CD4-positive, alpha-beta memory T cell (primary cell): ENCODE data around the gene ARFGAP2. TPM values are rescaled to one million over a fixed set of nuclear protein-coding genes. Genes with fewer than 3 reads are reported as not detected.
"Not testable (repeated sequence)": the region's sequence is repeated elsewhere in the genome, so short reads cannot be mapped to it uniquely, and the experiment has no call there.

ENCODE experiments used
- CTCF ChIA-PET: fragments of 350-600 bp; sonication (Branson Sonifier 250); formaldehyde crosslinking; loops from one replicate; lab custom pipeline; 2021; ENCODE audit warnings: inconsistent platforms; ENCODE audit not compliant: partially characterized antibody; lab: Charles Lee
- POLR2A ChIA-PET: fragments of 350-600 bp; sonication (Branson Sonifier 250); formaldehyde crosslinking; loops from one replicate; lab custom pipeline; 2021; ENCODE audit not compliant: partially characterized antibody; lab: Charles Lee
- DNase-seq, 5 donors: peaks; one replicate each; pipeline versions ENCODE4 v3.0.0 to v3.0.0-alpha.2; 2020 to 2022; ENCODE audit warnings: mixed read lengths in 1 of 5
- H3K27ac ChIP-seq: one replicate; pipeline ENCODE4 v1.7.0; 2013; ENCODE audit warnings: low read depth, low read length
- H3K27me3 ChIP-seq: 2 replicates; pipeline ENCODE4 v1.7.0; 2013; ENCODE audit warnings: mild to moderate bottlenecking, low read length, moderate library complexity; ENCODE audit not compliant: insufficient read depth
- H3K36me3 ChIP-seq: 2 replicates; pipeline ENCODE4 v1.7.0; 2013; ENCODE audit warnings: mild to moderate bottlenecking, low read length, moderate library complexity; ENCODE audit not compliant: insufficient read depth
- H3K4me1 ChIP-seq: 2 replicates; pipeline ENCODE4 v1.7.0; 2013; ENCODE audit warnings: mild to moderate bottlenecking, low read length, moderate library complexity; ENCODE audit not compliant: insufficient read depth
- H3K4me3 ChIP-seq, 2 donors: one replicate each; pipeline ENCODE4 v1.7.0; 2013; ENCODE audit warnings: low read length in 2 of 2, mild to moderate bottlenecking in 1 of 2
- H3K9me3 ChIP-seq, 2 donors: one replicate each; pipeline ENCODE4 v1.7.0; 2013; ENCODE audit warnings: low read length in 2 of 2, control low read depth in 1 of 2; ENCODE audit not compliant: control insufficient read depth in 1 of 2
- H3K27ac Mint-ChIP-seq, 7 donors: one replicate each; pipeline ENCODE4 v1.8.0; 2020 to 2021; ENCODE audit warnings: mixed read lengths in 7 of 7, mild to moderate bottlenecking in 6 of 7, inconsistent platforms in 3 of 7, moderate library complexity in 3 of 7
- H3K27me3 Mint-ChIP-seq, 2 donors: one replicate each; pipeline ENCODE4 v1.8.0; 2020 to 2021; ENCODE audit warnings: mixed read lengths in 2 of 2
- H3K36me3 Mint-ChIP-seq, 2 donors: one replicate each; pipeline ENCODE4 v1.8.0; 2020 to 2021; ENCODE audit warnings: mixed read lengths in 2 of 2, inconsistent platforms in 1 of 2, mild to moderate bottlenecking in 1 of 2
- H3K4me1 Mint-ChIP-seq, 4 donors: one replicate each; pipeline ENCODE4 v1.8.0; 2020 to 2021; ENCODE audit warnings: mixed read lengths in 4 of 4, mild to moderate bottlenecking in 1 of 4
- H3K4me3 Mint-ChIP-seq, 8 donors: one replicate each; pipeline ENCODE4 v1.8.0; 2020 to 2021; ENCODE audit warnings: mixed read lengths in 8 of 8, mild to moderate bottlenecking in 7 of 8, moderate library complexity in 6 of 8, inconsistent platforms in 3 of 8
- H3K9me3 Mint-ChIP-seq, 8 donors: one replicate each; pipeline ENCODE4 v1.8.0; 2020 to 2021; ENCODE audit warnings: mixed read lengths in 8 of 8, mild to moderate bottlenecking in 5 of 8, inconsistent platforms in 3 of 8, moderate library complexity in 1 of 8
- intact Hi-C: fragments of 100-400 bp; cut with micrococcal nuclease; formaldehyde crosslinking; loops from one replicate; pipeline ENCODE4 v1.15.1; 2023
- polyA plus RNA-seq, 2 donors: library from polyadenylated mRNA; unstranded; fragments of 300-500 nt; fragmentation: Illumina TruSeq; gene quantifications; one replicate each; pipeline ENCODE4 v1.2.3, GENCODE V29; 2021
- total RNA-seq, 2 experiments: library from RNA; stranded (reverse); gene quantifications; one replicate each; pipeline ENCODE4 v1.2.3, GENCODE V29; 2021

The ARFGAP2 gene
- total and polyA plus RNA-seq, 4 experiments from 2014 or later = 88.6 to 142 (median 137) TPM

DNA sequence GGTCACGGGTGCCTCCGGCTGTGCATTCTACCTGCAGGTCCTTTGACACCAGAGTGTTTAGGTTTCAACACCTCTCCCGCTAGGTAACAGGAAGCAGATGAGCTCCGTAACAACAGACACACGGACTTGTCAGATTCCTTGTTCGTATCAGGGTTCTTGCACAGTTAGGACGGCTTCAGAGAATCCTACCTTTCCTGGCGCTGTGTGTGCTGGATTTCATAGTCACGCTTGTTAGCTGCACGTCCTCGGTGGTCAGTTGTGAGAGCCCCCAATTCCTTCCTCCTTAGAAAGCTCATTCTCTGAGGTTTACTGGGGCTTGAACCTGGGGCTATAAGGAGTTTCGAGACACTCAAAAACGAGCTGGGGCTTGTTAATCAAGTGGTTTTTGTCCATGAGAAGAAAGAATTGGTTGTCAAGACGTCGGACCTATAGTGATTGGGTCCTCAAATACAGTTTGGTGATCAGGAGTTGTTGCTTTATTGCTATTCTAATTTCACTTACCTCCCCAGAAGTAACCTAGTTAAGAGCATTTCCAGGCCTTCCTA is 38.8 kb upstream of the ARFGAP2 start:
- peak overlapping the region; percentile 54 to 95 for H3K4me3 ChIP-seq
- H3K36me3 ChIP-seq = peaks cover 9% of the 10 kb centered on the region
- no peaks in the 10 kb centered on the region for H3K27me3 ChIP-seq
- CTCF ChIA-PET = interaction anchor here (0.9 to 4.4 kb wide), 18 partner anchors 9 to 239 kb away, joined by 3 to 42 read pairs (median 6); partner anchors contain the start of genes ACP2 and PACSIN3
- H3K27me3 Mint-ChIP-seq = no peaks in the 10 kb centered on the region
- H3K4me1 Mint-ChIP-seq = peaks cover 24 to 42% (median 33%) of the 10 kb centered on the region in 4 donors
- no peaks in the 10 kb centered on the region for H3K9me3 Mint-ChIP-seq
- no peak for DNase-seq
- POLR2A ChIA-PET = interaction anchor here (0.5 to 5.3 kb wide), 35 partner anchors 10 to 1298 kb away, joined by 3 to 92 read pairs (median 5); partner anchors contain the start of genes ACP2, AMBRA1, ARFGAP2 and ARHGAP1
- H3K4me1 ChIP-seq = peaks cover 37% of the 10 kb centered on the region
- peak overlapping the region; percentile 99 to 100 (median 99) for H3K4me3 Mint-ChIP-seq
- intact Hi-C loops = loop anchor here (1.0 to 5.0 kb wide), 5 partner anchors 29 to 552 kb away; partner anchors contain the start of genes ACP2, FNBP4, PACSIN3 and SLC39A13
- peaks cover 12 to 40% of the 10 kb centered on the region in 2 donors for H3K36me3 Mint-ChIP-seq
- H3K27ac ChIP-seq = peak overlapping the region; percentile 81
- H3K9me3 ChIP-seq = no peaks in the 10 kb centered on the region
- H3K27ac Mint-ChIP-seq = peak overlapping the region; percentile 90 to 100 (median 98)

DNA sequence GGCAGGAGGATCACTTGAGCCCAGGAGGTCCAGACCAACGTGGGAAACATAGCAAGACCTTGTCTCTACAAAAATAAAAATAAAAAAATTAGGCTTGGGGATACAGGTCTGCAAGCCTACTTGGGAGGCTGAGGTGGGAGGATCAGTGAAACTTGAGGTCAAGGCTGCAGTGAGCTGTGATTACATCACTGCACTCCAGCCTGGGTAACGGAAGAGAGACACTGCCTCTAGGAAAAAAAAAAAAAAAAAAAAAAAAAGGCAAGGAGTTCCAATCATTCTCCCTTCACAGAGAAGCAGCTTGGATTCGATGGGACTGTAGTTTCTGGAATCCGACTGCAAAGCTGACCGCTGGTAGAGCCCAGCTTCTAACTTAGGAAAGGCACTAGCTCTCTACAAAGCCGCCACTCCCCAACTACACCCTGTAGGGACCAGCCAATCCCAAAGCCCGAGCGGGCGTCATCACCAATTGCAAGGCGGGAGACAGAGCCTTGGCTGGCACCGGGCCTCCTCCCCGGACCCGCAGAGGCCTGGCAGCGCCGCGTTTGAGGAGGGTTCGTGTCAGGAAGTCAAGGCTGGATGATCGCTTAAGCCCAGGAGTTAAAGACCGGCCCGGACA is 37.4 kb upstream of the ARFGAP2 start:
- Mint-ChIP-seq H3K4me3 (peak overlapping the region; percentile 99 to 100 (median 99)), H3K27ac (peak overlapping the region; percentile 98 to 100 (median 99)), H3K9me3 (no peaks in the 10 kb centered on the region), H3K36me3 (peaks cover 8 to 31% of the 10 kb centered on the region in 2 donors), H3K4me1 (peaks cover 23 to 39% (median 28%) of the 10 kb centered on the region in 4 donors), H3K27me3 (no peaks in the 10 kb centered on the region)
- peak overlapping the region; percentile 81 for H3K27ac ChIP-seq
- peaks cover 37% of the 10 kb centered on the region for H3K4me1 ChIP-seq
- H3K36me3 ChIP-seq = peaks cover 6% of the 10 kb centered on the region
- H3K9me3 ChIP-seq = no peaks in the 10 kb centered on the region
- H3K27me3 ChIP-seq = no peaks in the 10 kb centered on the region
- peak; percentile 79 to 88 (median 80) for DNase-seq
- intact Hi-C loops = loop anchor here (1.0 to 2.0 kb wide), 2 partner anchors 27 to 37 kb away; partner anchors contain the start of gene PACSIN3
- ChIA-PET POLR2A (interaction anchor here (0.6 to 5.3 kb wide), 29 partner anchors 9 to 1354 kb away, joined by 3 to 92 read pairs (median 5); partner anchors contain the start of genes ACP2, AMBRA1, ARFGAP2 and FNBP4), CTCF (interaction anchor here (1.5 to 4.4 kb wide), 10 partner anchors 10 to 57 kb away, joined by 3 to 42 read pairs (median 8); partner anchors contain the start of genes ACP2 and PACSIN3)
- H3K4me3 ChIP-seq = peak overlapping the region; percentile 57 to 95

DNA sequence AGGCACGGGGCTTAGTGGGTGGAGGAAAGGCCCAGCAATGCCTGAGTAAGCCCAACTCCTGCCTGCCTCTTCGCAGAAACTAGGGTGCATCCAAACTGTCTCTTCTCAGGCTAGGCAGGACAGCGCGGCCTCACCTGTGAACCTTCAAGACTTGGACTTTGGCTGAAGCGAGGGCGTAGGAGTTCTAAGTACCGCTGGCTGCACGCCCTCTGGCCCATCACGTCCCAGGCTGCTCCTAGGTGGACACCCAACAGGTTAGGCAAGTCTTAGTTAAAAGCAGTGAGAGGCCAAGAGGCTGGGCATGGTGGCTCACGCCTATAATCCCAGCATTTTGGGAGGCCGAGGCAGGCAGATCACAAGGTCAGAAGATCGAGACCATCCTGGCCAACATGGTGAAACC is 36.3 kb upstream of the ARFGAP2 start:
- Mint-ChIP-seq H3K9me3 (no peaks in the 10 kb centered on the region), H3K36me3 (peaks cover 2 to 24% of the 10 kb centered on the region in 2 donors), H3K4me3 (peak overlapping the region in 3 of 8 donors; percentile 21 to 35 (median 31)), H3K27me3 (no peaks in the 10 kb centered on the region), H3K27ac (peak overlapping the region in 1 of 7 donors; percentile 13), H3K4me1 (peaks cover 16 to 31% (median 21%) of the 10 kb centered on the region in 4 donors)
- intact Hi-C loops = no loop called here
- ChIA-PET CTCF (interaction anchor here (4.0 kb wide), 1 partner anchor 34 kb away, joined by 42 read pairs; no protein-coding TSS in a partner anchor), POLR2A (interaction anchor here (2.8 to 2.9 kb wide), 2 partner anchors 26 to 36 kb away, joined by 22 to 66 read pairs; partner anchors contain the start of genes ARFGAP2 and PACSIN3)
- DNase-seq = no peak
- H3K9me3 ChIP-seq = no peaks in the 10 kb centered on the region
- no peak overlapping the region for H3K27ac ChIP-seq
- H3K4me3 ChIP-seq = no peak overlapping the region
- peaks cover 2% of the 10 kb centered on the region for H3K36me3 ChIP-seq
- no peaks in the 10 kb centered on the region for H3K27me3 ChIP-seq
- peaks cover 29% of the 10 kb centered on the region for H3K4me1 ChIP-seq

DNA sequence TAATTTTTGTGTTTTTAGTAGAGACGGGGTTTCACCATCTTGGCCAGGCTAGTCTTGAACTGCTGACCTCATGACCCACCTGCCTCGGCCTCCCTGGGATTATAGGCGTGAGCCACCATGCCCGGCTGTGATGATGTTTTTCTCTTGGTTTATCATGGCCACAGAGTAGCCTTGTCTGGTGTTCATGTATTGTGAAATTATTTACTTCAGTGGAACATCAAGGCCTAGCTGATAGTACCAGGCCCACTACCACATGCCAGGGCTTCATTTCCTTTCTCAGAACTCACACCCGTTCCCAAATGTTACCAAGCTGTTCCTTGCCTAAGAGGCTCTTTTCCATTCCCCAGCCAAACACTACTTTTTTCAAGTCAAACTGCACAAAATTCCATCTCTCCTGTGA is 31.9 kb upstream of the ARFGAP2 start:
- Mint-ChIP-seq H3K4me3 (no peak overlapping the region), H3K27me3 (peaks cover 0 to 4% of the 10 kb centered on the region in 2 donors), H3K27ac (no peak overlapping the region), H3K4me1 (no peaks in the 10 kb centered on the region), H3K36me3 (no peaks in the 10 kb centered on the region), H3K9me3 (no peaks in the 10 kb centered on the region)
- DNase-seq = no peak
- H3K27me3 ChIP-seq = no peaks in the 10 kb centered on the region
- CTCF ChIA-PET = no interaction called here
- no peaks in the 10 kb centered on the region for H3K9me3 ChIP-seq
- intact Hi-C loops = no loop called here
- no peaks in the 10 kb centered on the region for H3K36me3 ChIP-seq
- peaks cover under 1% of the 10 kb centered on the region for H3K4me1 ChIP-seq
- POLR2A ChIA-PET = interaction anchor here (0.7 kb wide), 1 partner anchor 42 kb away, joined by 3 read pairs; no protein-coding TSS in a partner anchor
- H3K4me3 ChIP-seq = no peak overlapping the region
- no peak overlapping the region for H3K27ac ChIP-seq

DNA sequence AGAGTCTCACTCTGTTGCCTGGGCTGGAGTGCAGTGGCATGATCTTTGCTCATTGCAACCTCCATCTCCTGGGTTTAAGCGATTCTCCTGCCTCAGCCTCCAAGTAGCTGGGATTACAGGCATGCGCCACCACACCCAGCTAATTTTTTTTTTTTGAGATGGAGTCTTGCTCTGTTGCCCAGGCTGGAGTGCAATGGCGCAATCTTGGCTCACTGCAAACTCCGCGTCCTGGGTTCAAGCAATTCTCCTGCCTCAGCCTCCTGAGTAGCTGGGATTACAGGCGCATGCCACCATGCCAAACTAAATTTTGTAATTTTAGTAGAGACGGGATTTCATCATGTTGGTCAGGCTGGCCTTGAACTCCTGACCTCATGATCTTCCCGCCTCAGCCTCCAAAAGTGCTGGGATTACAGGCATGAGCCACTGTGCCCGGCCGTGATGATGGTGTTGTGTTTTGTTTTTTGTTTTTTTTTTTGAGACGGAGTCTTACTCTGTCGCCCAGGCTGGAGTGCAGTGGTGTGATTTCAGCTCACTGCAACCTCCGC is 31.4 kb upstream of the ARFGAP2 start:
- H3K27ac Mint-ChIP-seq, H3K27me3 Mint-ChIP-seq, intact Hi-C loops, H3K36me3 Mint-ChIP-seq, H3K4me1 ChIP-seq, H3K4me3 Mint-ChIP-seq, H3K4me1 Mint-ChIP-seq, H3K4me3 ChIP-seq, H3K36me3 ChIP-seq, CTCF ChIA-PET, H3K9me3 ChIP-seq, H3K27ac ChIP-seq, H3K9me3 Mint-ChIP-seq, H3K27me3 ChIP-seq, DNase-seq: not testable (repeated sequence)
- POLR2A ChIA-PET = interaction anchor here (0.7 kb wide), 1 partner anchor 42 kb away, joined by 3 read pairs; no protein-coding TSS in a partner anchor

DNA sequence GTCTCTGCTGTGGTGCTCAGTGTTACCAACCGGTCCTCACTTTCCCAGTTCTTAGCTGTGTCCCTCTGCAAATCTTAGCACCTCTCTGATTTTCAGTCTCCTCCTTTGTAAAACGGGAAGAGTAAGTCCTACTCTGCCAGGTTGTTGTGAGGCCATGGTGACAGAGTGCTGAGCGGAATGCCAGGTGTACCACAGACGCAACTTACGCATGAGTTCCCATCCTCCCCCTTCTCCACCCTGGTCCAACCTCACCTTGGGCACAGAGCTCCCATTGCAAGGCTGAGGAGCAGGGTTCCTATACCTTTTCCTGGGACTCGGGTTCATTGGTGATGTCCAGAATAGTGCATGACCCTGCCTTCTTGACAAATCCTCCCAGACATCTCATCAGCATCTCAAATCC is 30.8 kb upstream of the ARFGAP2 start:
- H3K27me3 Mint-ChIP-seq = peaks cover 0 to 4% of the 10 kb centered on the region in 2 donors

DNA sequence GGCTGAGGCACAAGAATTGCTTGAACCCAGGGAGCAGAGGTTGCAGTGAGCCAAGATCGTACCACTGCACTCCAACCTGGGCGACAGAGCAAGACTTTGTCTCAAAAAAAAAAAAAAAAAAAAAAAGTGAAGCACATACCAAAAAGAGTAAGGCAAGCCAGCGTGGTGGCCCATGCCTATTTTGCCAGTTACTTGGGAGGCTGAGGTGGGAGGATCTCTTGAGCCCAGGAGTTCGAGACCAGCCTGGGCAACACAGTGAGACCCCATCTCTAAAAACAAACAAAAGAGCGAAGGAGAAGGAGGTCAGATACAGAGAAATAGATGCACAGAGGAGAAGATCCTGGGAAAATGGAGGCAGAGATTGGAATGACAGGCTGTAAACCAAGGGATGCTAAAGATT is 29.9 kb upstream of the ARFGAP2 start:
- H3K27ac ChIP-seq, H3K4me1 Mint-ChIP-seq, H3K27me3 Mint-ChIP-seq, H3K36me3 Mint-ChIP-seq, H3K4me3 ChIP-seq, H3K27ac Mint-ChIP-seq, CTCF ChIA-PET, H3K9me3 ChIP-seq, H3K27me3 ChIP-seq, POLR2A ChIA-PET, H3K4me1 ChIP-seq, intact Hi-C loops, H3K36me3 ChIP-seq, DNase-seq, H3K9me3 Mint-ChIP-seq: not testable (repeated sequence)
- peak overlapping the region in 1 of 8 donors; percentile 21 for H3K4me3 Mint-ChIP-seq

More for the DNA sequence above, 30.8 kb upstream of the ARFGAP2 start:
- no peak for DNase-seq
- Mint-ChIP-seq H3K4me3 (no peak overlapping the region), H3K9me3 (no peaks in the 10 kb centered on the region), H3K4me1 (no peaks in the 10 kb centered on the region), H3K36me3 (no peaks in the 10 kb centered on the region), H3K27ac (no peak overlapping the region)
- H3K27ac ChIP-seq = no peak overlapping the region
- no peak overlapping the region for H3K4me3 ChIP-seq
- ChIA-PET CTCF (no interaction called here), POLR2A (interaction anchor here (0.6 kb wide), 1 partner anchor 30 kb away, joined by 3 read pairs; no protein-coding TSS in a partner anchor)
- intact Hi-C loops = no loop called here
- no peaks in the 10 kb centered on the region for H3K27me3 ChIP-seq
- no peaks in the 10 kb centered on the region for H3K36me3 ChIP-seq
- H3K9me3 ChIP-seq = no peaks in the 10 kb centered on the region
- H3K4me1 ChIP-seq = no peaks in the 10 kb centered on the region
